Measurements from ENCODE around the gene VASP. TPM values are rescaled to one million over a fixed set of nuclear protein-coding genes. Genes with fewer than 3 reads are reported as not detected.

VASP gene
- total RNA-seq, 1 experiment from 2014 or later = 152 TPM

GRCh38 chr19:45488708-45489107, 18.6 kb upstream of the VASP start:
- intact Hi-C loops (cut with micrococcal nuclease) = no loop called here
- Histone ChIP-seq H2AFZ (ENCODE audit: low read depth, low read length, poor library complexity, severe bottlenecking) (no peak overlapping the region), H4K20me1 (ENCODE audit: insufficient read depth) (no peaks in the 10 kb centered on the region), H3K9me3 (ENCODE audit: control insufficient read depth in 1 of 2, insufficient read depth in 1 of 2, low read depth in 1 of 2, low read length in 2 of 2) (no peaks in the 10 kb centered on the region), H3K4me2 (ENCODE audit: low read length) (no peak overlapping the region), H3K27me3 (ENCODE audit: insufficient read depth, low read length) (no peaks in the 10 kb centered on the region), H3K36me3 (ENCODE audit: control insufficient read depth in 1 of 2, insufficient read depth in 2 of 2, low read length in 2 of 2) (no peaks in the 10 kb centered on the region), H3K4me1 (ENCODE audit: control insufficient read depth in 1 of 2, insufficient read depth in 2 of 2, low read length in 2 of 2) (peaks cover 17 to 42% of the 10 kb centered on the region in 2 experiments), H3K9me2 (ENCODE audit: insufficient read depth) (no peaks in the 10 kb centered on the region), H3K9ac (ENCODE audit: low read length) (no peak overlapping the region), H3K27ac (ENCODE audit: low read depth, low read length) (no peak overlapping the region), H3K4me3 (replicated peaks in 1 of 2; ENCODE audit: low read depth in 1 of 2, low read length in 2 of 2) (no peak overlapping the region), H3K79me2 (ENCODE audit: insufficient read depth, low read length) (no peaks in the 10 kb centered on the region)
- ATAC-seq (no peak), DNase-seq (ENCODE audit: low read depth, low spot score) (no peak)
- TF ChIP-seq YY1 (IDR thresholded peaks at IDR 0.05; ENCODE audit: extremely low read depth, insufficient replicate concordance, low read depth, low read length) (no peak), ZBTB33 (IDR thresholded peaks at IDR 0.05; ENCODE audit: extremely low read depth, insufficient replicate concordance, low read length) (no peak)
- BruUV-seq (replicated peaks) = no TSS peak
- ChIA-PET RAD21 (ENCODE audit: low non-redundant PET in 1 of 2, low total read pairs in 2 of 2, uncharacterized antibody in 2 of 2, unreplicated experiment in 2 of 2) (no interaction called here), POLR2A (no interaction called here), CTCF (interaction anchor here (1.5 kb wide), 1 partner anchor 10 kb away, joined by 4 read pairs; no protein-coding TSS in a partner anchor)

- RAD21 ChIA-PET (ENCODE audit: low non-redundant PET in 1 of 2, low total read pairs in 2 of 2, uncharacterized antibody in 2 of 2, unreplicated experiment in 2 of 2) = no interaction called here
- Histone ChIP-seq H3K4me1 (ENCODE audit: control insufficient read depth in 1 of 2, insufficient read depth in 2 of 2, low read length in 2 of 2) (peaks cover 17 to 41% of the 10 kb centered on the region in 2 experiments), H3K27me3 (ENCODE audit: insufficient read depth, low read length) (no peaks in the 10 kb centered on the region), H3K9me2 (ENCODE audit: insufficient read depth) (no peaks in the 10 kb centered on the region), H3K9ac (ENCODE audit: low read length) (no peak overlapping the region), H3K4me3 (replicated peaks in 1 of 2; ENCODE audit: low read depth in 1 of 2, low read length in 2 of 2) (no peak overlapping the region), H4K20me1 (ENCODE audit: insufficient read depth) (no peaks in the 10 kb centered on the region), H3K27ac (ENCODE audit: low read depth, low read length) (no peak overlapping the region), H3K79me2 (ENCODE audit: insufficient read depth, low read length) (no peaks in the 10 kb centered on the region), H3K9me3 (ENCODE audit: control insufficient read depth in 1 of 2, insufficient read depth in 1 of 2, low read depth in 1 of 2, low read length in 2 of 2) (no peaks in the 10 kb centered on the region), H3K36me3 (ENCODE audit: control insufficient read depth in 1 of 2, insufficient read depth in 2 of 2, low read length in 2 of 2) (no peaks in the 10 kb centered on the region), H2AFZ (ENCODE audit: low read depth, low read length, poor library complexity, severe bottlenecking) (no peak overlapping the region), H3K4me2 (ENCODE audit: low read length) (no peak overlapping the region)
- CTCF ChIA-PET = interaction anchor here (1.5 kb wide), 1 partner anchor 10 kb away, joined by 4 read pairs; no protein-coding TSS in a partner anchor
- POLR2A ChIA-PET = no interaction called here
- DNase-seq (ENCODE audit: low read depth, low spot score) (no peak), ATAC-seq (no peak)
- BruUV-seq (replicated peaks) = no TSS peak
- intact Hi-C loops (cut with micrococcal nuclease) = no loop called here
- TF ChIP-seq SIN3A (IDR thresholded peaks at IDR 0.05; ENCODE audit: low read depth) (no peak), CEBPB (IDR thresholded peaks at IDR 0.05; ENCODE audit: low read depth) (no peak), POLR2AphosphoS5 (IDR thresholded peaks at IDR 0.05; ENCODE audit: low read depth, low read length) (no peak), EZH2phosphoT487 (IDR thresholded peaks at IDR 0.05; ENCODE audit: borderline replicate concordance) (no peak), FOSL1 (IDR thresholded peaks at IDR 0.05; ENCODE audit: low read depth) (no peak), YY1 (IDR thresholded peaks at IDR 0.05; ENCODE audit: extremely low read depth, insufficient replicate concordance, low read depth, low read length) (no peak), TCF7L2 (IDR thresholded peaks at IDR 0.05; ENCODE audit: borderline replicate concordance, extremely low read depth, insufficient read depth, insufficient read length) (no peak), CTCF (IDR thresholded peaks at IDR 0.05 in 2 of 3, conservative IDR thresholded peaks at IDR 0.05 in 1 of 3; ENCODE audit: borderline replicate concordance in 1 of 3, insufficient read depth in 1 of 3, low read depth in 2 of 3, low read length in 2 of 3) (no peak), SRF (IDR thresholded peaks at IDR 0.05; ENCODE audit: low read depth) (no peak), JUND (IDR thresholded peaks at IDR 0.05) (no peak), RAD21 (IDR thresholded peaks at IDR 0.05; ENCODE audit: low read depth) (no peak), EGR1 (IDR thresholded peaks at IDR 0.05; ENCODE audit: low read depth) (no peak)
Measured at GRCh38 chr19:45489216-45489855, 17.9 kb upstream of the VASP start.
